ENCODE data around the gene CDK2.

CDK2 gene

GRCh38 chr12:56014205-56014604 is 47.6 kb downstream of the CDK2 start:
- DNase-seq (ENCODE audit: low spot score): no peak

GRCh38 chr12:56017181-56017580 is 50.6 kb downstream of the CDK2 start:
- no peak for DNase-seq (ENCODE audit: low spot score)

- DNase-seq (ENCODE audit: low spot score): no peak
These were observed 51.7 kb downstream of the CDK2 start for GRCh38 chr12:56018356-56018755.

- peak; percentile 15 for DNase-seq (ENCODE audit: low spot score)
These were observed 54.0 kb downstream of the CDK2 start, which contains the start of gene IKZF4 for GRCh38 chr12:56020423-56021184. Gene IKZF4 (plus strand): TSS chr12:56021043. CDS start chr12:56021494, 451 bp downstream.

GRCh38 chr12:56021889-56022497 is 55.4 kb downstream of the CDK2 start:
- no peak for DNase-seq (ENCODE audit: low spot score)
